ENCODE results near the gene TMEM121B.

TMEM121B gene

DNA sequence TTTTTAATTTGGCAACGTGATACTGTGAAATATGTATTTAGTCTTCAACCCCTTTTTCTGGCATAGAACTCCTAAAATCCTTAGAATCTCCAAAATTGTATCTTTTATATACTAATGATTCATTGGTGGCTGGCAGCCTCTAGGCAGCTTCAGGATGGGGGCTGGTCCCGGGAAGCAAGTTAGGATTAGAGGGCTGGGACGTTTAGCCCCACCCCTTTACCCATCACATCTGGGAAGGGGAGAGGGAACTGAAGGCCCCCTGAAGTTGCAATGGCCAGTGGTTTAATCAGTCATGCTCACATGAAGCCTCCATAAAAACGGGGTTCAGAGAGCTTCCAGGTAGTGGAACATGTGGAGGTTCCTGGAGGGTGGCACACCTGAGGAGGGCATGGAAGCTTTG, 29.3 kb downstream of the TMEM121B start:
- peak overlapping the region in 9 of 11 experiments; percentile 22 to 61 (median 46); a peak in 12 of 22 replicates for H3K9ac ChIP-seq
- H4K20me1 ChIP-seq, result peaks cover 70 to 100% (median 93%) of the 10 kb centered on the region in 11 experiments
- H3K9me3 ChIP-seq (replicated peaks in 1 of 11), result 0 out of 22 replicates have a peak, but pooled peaks cover 0 to 4% (median 0%) of the 10 kb centered on the region in 11 experiments
- no peaks in the 10 kb centered on the region for H3K27me3 ChIP-seq
- peak overlapping the region in 6 of 10 experiments; percentile 3 to 38 (median 22); a peak in 7 of 20 replicates for H3K4me3 ChIP-seq
- H3K27ac ChIP-seq, result peak overlapping the region in 10 of 11 experiments; percentile 21 to 100 (median 50); a peak in 17 of 22 replicates
- no peak for TF ChIP-seq Cebpa-rat (IDR thresholded peaks at IDR 0.05)
- H3K4me1 ChIP-seq, result peaks cover 80 to 100% (median 91%) of the 10 kb centered on the region in 10 experiments
- H3K4me2 ChIP-seq, result peak overlapping the region; percentile 4 to 100 (median 96)
- peaks cover 32 to 100% (median 89%) of the 10 kb centered on the region in 11 experiments for H3K36me3 ChIP-seq

DNA sequence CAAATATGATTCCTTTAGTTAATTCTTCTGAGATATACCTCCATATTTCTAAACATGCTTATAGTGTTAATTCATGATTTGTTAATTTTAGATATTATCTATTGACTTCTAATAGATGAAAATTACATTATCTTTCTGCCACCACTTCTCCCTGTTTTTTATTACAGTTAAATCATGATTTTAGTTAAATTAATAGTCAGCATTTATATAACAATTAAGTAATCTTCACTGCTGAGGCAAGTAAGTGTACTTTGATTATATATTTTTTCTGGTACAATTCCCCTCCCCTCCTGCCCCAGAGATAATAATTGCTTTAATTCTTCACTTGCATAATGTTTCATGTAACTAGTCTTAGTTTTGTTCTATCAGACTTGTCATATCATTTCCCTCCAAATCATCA, 30.6 kb downstream of the TMEM121B start:
- Histone ChIP-seq H3K4me1 (peaks cover 76 to 93% (median 78%) of the 10 kb centered on the region in 10 experiments), H3K4me2 (peak overlapping the region; percentile 28 to 100 (median 97)), H3K9me3 (replicated peaks in 1 of 11) (0 out of 22 replicates have a peak, but pooled peaks cover 0 to 4% (median 0%) of the 10 kb centered on the region in 11 experiments), H3K4me3 (peak overlapping the region in 5 of 10 experiments; percentile 5 to 100 (median 100); a peak in 6 of 20 replicates), H3K9ac (peak overlapping the region in 4 of 11 experiments; percentile 20 to 99 (median 56); a peak in 3 of 22 replicates), H4K20me1 (peaks cover 78 to 100% (median 96%) of the 10 kb centered on the region in 11 experiments), H3K27ac (peak overlapping the region in 10 of 11 experiments; percentile 26 to 100 (median 99); a peak in 12 of 22 replicates), H3K27me3 (no peaks in the 10 kb centered on the region), H3K36me3 (peaks cover 27 to 100% (median 88%) of the 10 kb centered on the region in 11 experiments)
- TF ChIP-seq Cebpa-rat (IDR thresholded peaks at IDR 0.05), result no peak

DNA sequence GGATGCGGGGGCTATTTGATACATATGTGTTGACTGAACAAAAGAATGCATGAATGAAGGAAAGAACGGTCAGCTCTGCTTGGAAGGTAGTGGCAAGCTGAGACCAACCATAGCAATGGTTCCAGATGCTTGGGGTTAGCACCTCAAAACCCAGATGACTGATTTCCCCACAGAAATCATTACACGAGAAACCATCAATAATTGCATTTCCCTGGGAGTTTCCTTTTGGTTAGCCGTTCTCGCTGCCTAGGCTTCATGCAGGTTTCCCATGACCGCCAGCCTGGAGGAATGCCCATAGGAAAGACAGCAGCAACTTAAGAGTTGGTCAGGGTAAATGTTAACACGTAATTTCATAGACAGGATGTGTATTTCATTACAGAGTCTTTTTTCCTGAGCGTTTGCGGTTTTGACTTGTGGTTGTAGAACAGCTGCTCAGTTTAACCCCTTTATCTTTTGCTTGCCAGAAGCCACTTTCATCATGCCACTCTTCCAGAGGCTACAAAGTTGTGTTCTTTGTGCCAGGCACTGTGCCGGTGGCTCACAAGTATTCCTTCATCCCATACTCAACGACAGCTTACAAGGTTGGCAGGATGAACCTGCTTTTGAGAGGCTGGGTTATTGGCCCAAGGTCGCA, 33.5 kb downstream of the TMEM121B start:
- peaks cover 62 to 78% (median 77%) of the 10 kb centered on the region in 11 experiments for H4K20me1 ChIP-seq
- H3K4me3 ChIP-seq, result peak overlapping the region; percentile 84 to 100 (median 98)
- H3K9ac ChIP-seq, result peak overlapping the region; percentile 95 to 100 (median 99)

DNA sequence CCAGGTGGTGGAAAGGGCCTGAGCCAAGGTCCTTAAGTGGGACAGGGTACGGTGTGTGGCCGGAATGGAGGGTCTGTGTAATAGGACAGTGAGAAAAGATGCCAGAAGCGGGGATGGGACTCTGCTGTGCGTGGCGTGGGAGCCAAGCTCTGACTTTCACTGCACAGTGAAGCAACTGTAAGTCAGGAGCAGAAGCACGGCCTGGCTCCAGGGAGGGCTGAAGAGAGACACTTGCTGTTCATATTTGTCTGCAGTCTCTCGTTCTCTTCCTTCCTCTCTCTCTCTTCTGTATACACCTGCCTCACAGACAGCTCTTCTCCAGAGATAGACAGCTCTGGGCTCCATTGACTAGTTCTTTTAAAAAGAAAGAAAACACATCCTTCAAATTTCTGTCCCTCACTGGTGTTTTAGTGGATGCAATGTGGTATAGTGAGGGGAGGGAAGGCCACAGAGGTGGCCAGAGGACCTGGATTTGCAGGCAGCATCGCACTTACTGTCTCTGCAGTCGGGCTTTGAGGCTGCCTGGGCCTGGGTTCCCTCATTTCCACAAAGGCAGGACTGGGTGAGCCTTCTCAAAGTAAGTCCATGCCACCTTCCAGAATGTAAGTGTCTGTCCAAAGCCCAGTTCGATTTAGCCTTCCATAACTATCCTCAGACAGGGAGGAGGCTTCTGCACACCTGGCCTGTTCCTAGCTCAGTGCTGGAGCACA, 34.2 kb downstream of the TMEM121B start:
- TF ChIP-seq Cebpa-rat (IDR thresholded peaks at IDR 0.05), result no peak
- Histone ChIP-seq H3K9me3 (replicated peaks in 1 of 11) (0 out of 22 replicates have a peak, but pooled peaks cover 0 to 4% (median 0%) of the 10 kb centered on the region in 11 experiments), H3K27me3 (no peaks in the 10 kb centered on the region), H3K4me1 (peaks cover 55 to 72% (median 63%) of the 10 kb centered on the region in 10 experiments), H3K4me2 (peak overlapping the region; percentile 96 to 100 (median 98)), H3K36me3 (peaks cover 13 to 66% (median 58%) of the 10 kb centered on the region in 11 experiments), H4K20me1 (peaks cover 55 to 71% (median 70%) of the 10 kb centered on the region in 11 experiments), H3K27ac (peak overlapping the region; percentile 89 to 100 (median 99); a peak in 21 of 22 replicates), H3K9ac (peak overlapping the region; percentile 95 to 100 (median 99)), H3K4me3 (peak overlapping the region; percentile 84 to 100 (median 98))

More for the DNA sequence above, 33.5 kb downstream of the TMEM121B start:
- no peaks in the 10 kb centered on the region for H3K27me3 ChIP-seq
- peak overlapping the region; percentile 96 to 100 (median 98) for H3K4me2 ChIP-seq
- H3K9me3 ChIP-seq (replicated peaks in 1 of 11), result 0 out of 22 replicates have a peak, but pooled peaks cover 0 to 4% (median 0%) of the 10 kb centered on the region in 11 experiments
- TF ChIP-seq Cebpa-rat (IDR thresholded peaks at IDR 0.05), result peak in 6 of 11 experiments; percentile 26 to 90 (median 52); a peak in 5 of 22 replicates
- H3K27ac ChIP-seq, result peak overlapping the region; percentile 89 to 100 (median 99); a peak in 21 of 22 replicates
- peaks cover 13 to 72% (median 64%) of the 10 kb centered on the region in 11 experiments for H3K36me3 ChIP-seq
- H3K4me1 ChIP-seq, result peaks cover 61 to 78% (median 70%) of the 10 kb centered on the region in 10 experiments

DNA sequence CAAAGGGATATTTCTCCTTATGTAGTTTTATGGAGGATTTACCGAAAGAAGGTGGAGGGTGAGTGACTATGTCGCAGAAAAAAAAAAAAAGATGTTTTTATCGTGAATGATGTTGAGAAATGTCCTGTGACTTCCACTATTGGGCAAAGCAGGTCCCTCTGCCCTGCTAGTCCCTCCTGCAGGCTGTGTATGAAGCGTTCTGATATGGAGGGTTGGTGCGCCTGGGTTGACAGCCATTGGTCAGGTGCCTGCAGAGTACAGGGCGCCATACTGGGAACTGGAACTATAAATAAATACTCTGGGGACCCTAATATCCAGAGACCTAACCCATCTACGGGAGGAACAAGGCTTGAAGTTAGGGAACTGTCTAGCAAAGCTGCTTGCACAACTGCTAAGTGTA, 34.9 kb downstream of the TMEM121B start:
- Histone ChIP-seq H3K9ac (peak overlapping the region; percentile 95 to 100 (median 99)), H3K4me3 (peak overlapping the region; percentile 84 to 100 (median 98))

DNA sequence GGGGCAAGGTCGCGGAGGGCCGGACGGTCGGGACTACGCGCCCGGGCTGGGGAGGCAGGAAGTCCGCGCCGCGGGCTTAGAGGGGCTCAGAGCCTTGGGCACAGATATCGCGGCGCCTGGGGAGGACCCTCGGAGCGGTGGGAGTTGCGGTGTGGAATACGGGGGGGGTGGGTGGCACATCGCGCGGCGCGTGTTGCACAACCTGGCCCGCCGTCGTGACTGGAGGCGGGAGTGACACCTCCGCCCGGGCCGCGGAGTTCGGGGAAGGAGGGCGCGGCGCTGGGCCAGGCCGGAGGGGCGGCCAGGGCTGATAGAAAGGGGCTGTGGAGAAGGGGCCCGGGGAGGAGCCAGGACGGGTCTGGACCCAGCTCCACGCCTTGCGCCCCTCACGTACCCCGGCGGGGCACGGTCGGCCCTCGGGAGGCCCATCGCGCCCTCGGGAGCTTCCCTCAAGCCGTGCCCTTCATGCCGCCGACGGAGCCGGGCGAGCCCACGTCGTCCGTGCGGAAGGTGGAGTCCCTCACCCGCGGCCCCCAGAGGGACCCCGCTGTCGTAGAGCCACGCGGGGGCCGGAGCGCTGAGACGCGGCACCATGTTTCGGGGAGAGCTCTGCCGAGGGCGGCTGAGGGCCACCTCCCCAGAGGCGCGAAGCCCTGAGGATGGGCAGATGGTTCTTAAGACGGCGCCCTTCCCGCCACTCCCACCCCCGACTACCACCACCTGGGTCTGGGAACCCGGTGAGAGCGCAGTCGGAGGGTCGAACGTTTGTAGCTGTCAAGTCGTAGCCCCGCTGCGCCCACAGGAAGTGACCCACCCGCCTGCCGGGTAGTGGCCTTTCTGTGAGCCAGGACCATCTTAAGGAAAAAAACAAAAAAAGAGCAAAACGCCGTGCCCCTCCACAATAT, 35.6 kb downstream of the TMEM121B start:
- Histone ChIP-seq H3K36me3 (peaks cover 8 to 52% (median 45%) of the 10 kb centered on the region in 11 experiments; a peak in 21 of 22 replicates), H4K20me1 (peaks cover 41 to 57% (median 56%) of the 10 kb centered on the region in 11 experiments; a peak in 21 of 22 replicates), H3K27ac (peak overlapping the region; percentile 89 to 100 (median 99)), H3K9ac (peak overlapping the region; percentile 95 to 100 (median 99)), H3K4me3 (peak overlapping the region; percentile 84 to 100 (median 98)), H3K27me3 (no peaks in the 10 kb centered on the region), H3K9me3 (replicated peaks in 1 of 11) (no peaks in the 10 kb centered on the region), H3K4me2 (peak overlapping the region; percentile 96 to 100 (median 98)), H3K4me1 (peaks cover 40 to 58% (median 50%) of the 10 kb centered on the region in 10 experiments)
- peak in 4 of 11 experiments; percentile 39 to 81 (median 52); a peak in 4 of 22 replicates for TF ChIP-seq Cebpa-rat (IDR thresholded peaks at IDR 0.05)

More for the DNA sequence above, 34.9 kb downstream of the TMEM121B start:
- Histone ChIP-seq H4K20me1 (peaks cover 48 to 65% (median 64%) of the 10 kb centered on the region in 11 experiments), H3K36me3 (peaks cover 13 to 59% (median 52%) of the 10 kb centered on the region in 11 experiments), H3K27ac (peak overlapping the region; percentile 89 to 100 (median 99); a peak in 21 of 22 replicates), H3K4me1 (peaks cover 48 to 65% (median 57%) of the 10 kb centered on the region in 10 experiments), H3K4me2 (peak overlapping the region; percentile 96 to 100 (median 98)), H3K9me3 (replicated peaks in 1 of 11) (0 out of 22 replicates have a peak, but pooled peaks cover 0 to 4% (median 0%) of the 10 kb centered on the region in 11 experiments), H3K27me3 (no peaks in the 10 kb centered on the region)
- no peak for TF ChIP-seq Cebpa-rat (IDR thresholded peaks at IDR 0.05)

DNA sequence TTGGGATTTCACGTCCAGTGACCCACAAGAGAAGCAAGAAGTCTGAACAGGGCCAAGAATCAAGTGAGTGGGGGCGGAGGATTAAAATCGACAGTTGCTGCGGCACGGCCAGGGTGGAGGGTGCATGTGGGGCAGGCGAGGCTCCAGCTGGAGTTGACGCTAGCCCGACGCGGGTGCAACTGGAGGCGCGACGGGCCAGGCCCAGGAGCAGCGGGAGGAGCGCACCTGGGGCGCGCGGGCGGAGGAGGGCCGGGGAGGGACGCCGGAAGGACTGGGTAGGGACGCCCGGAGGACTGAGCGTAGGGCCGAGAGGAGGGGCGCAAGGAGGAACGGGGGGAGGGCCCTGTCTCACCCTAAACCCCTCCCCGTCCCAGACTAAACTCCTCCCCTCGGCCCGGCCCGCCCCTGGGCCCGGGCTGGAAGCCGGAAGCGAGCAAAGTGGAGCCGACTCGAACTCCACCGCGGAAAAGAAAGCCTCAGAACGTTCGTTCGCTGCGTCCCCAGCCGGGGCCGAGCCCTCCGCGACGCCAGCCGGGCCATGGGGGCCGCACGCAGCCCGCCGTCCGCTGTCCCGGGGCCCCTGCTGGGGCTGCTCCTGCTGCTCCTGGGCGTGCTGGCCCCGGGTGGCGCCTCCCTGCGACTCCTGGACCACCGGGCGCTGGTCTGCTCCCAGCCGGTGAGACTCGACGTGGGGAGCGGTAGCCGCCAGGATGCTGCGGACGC, 36.4 kb downstream of the TMEM121B start, which contains the start of gene IL17RA:
Gene IL17RA, plus strand, starts transcription at position 447 of the 723 bp plus-strand sequence. Its CDS starts 92 bp downstream, at position 539.
- Histone ChIP-seq H3K27ac (peak within 1 kb of the TSS; percentile 89 to 100 (median 99)), H3K4me1 (peaks cover 39 to 52% (median 47%) of the 10 kb centered on the region in 10 experiments), H3K27me3 (no peaks in the 10 kb centered on the region), H3K9me3 (replicated peaks in 1 of 11) (no peaks in the 10 kb centered on the region), H3K36me3 (peaks cover 8 to 44% (median 37%) of the 10 kb centered on the region in 11 experiments; a peak in 21 of 22 replicates), H3K4me2 (peak within 1 kb of the TSS; percentile 96 to 100 (median 98)), H4K20me1 (peaks cover 33 to 49% (median 48%) of the 10 kb centered on the region in 11 experiments; a peak in 21 of 22 replicates), H3K9ac (peak within 1 kb of the TSS; percentile 95 to 100 (median 99)), H3K4me3 (peak within 1 kb of the TSS; percentile 84 to 100 (median 98))
- TF ChIP-seq Cebpa-rat (IDR thresholded peaks at IDR 0.05), result no peak

All from BLaER1 treated with 17β-estradiol and CSF1 and Interleukin-3, amounts not matched to agents 10 nM and 100 nM (cell line).